ENCODE results near the gene PRDM11.

PRDM11 gene

GRCh38 chr11:45267052-45267451, 120.6 kb downstream of the PRDM11 start:
- DNase-seq = peak; percentile 7

- DNase-seq = no peak
Measured at GRCh38 chr11:45267652-45268299, 121.3 kb downstream of the PRDM11 start.

- no peak for DNase-seq
Measured at GRCh38 chr11:45269678-45270077, 123.2 kb downstream of the PRDM11 start.

- no peak for DNase-seq
Measured at GRCh38 chr11:45270946-45271716, 124.7 kb downstream of the PRDM11 start.

- DNase-seq = no peak
Measured at GRCh38 chr11:45272701-45273100, 126.3 kb downstream of the PRDM11 start.

- DNase-seq = no peak
Measured at GRCh38 chr11:45273509-45273908, 127.1 kb downstream of the PRDM11 start.

- no peak for DNase-seq
Measured at GRCh38 chr11:45274206-45274605, 127.8 kb downstream of the PRDM11 start.

- DNase-seq = no peak
Measured at GRCh38 chr11:45275828-45276227, 129.4 kb downstream of the PRDM11 start.

GRCh38 chr11:45278714-45279113, 132.3 kb downstream of the PRDM11 start:
- no peak for DNase-seq

- DNase-seq = no peak
Measured at GRCh38 chr11:45279645-45280044, 133.2 kb downstream of the PRDM11 start.

- DNase-seq = no peak
Measured at GRCh38 chr11:45280449-45280848, 134.0 kb downstream of the PRDM11 start.

GRCh38 chr11:45282081-45282480, 135.6 kb downstream of the PRDM11 start:
- DNase-seq = no peak
